Stimulated activated CD4-positive, alpha-beta T cell treated with anti-CD3 and anti-CD28 coated beads, Interleukin-1b, Interleukin-23, amount 100 ng/mL, for 48 hours (primary cell): ENCODE results near the gene PRKCH.

ENCODE experiments used
- DNase-seq: peaks from one replicate; pipeline ENCODE4 v3.0.0-alpha.2; 2020

The PRKCH gene

DNA sequence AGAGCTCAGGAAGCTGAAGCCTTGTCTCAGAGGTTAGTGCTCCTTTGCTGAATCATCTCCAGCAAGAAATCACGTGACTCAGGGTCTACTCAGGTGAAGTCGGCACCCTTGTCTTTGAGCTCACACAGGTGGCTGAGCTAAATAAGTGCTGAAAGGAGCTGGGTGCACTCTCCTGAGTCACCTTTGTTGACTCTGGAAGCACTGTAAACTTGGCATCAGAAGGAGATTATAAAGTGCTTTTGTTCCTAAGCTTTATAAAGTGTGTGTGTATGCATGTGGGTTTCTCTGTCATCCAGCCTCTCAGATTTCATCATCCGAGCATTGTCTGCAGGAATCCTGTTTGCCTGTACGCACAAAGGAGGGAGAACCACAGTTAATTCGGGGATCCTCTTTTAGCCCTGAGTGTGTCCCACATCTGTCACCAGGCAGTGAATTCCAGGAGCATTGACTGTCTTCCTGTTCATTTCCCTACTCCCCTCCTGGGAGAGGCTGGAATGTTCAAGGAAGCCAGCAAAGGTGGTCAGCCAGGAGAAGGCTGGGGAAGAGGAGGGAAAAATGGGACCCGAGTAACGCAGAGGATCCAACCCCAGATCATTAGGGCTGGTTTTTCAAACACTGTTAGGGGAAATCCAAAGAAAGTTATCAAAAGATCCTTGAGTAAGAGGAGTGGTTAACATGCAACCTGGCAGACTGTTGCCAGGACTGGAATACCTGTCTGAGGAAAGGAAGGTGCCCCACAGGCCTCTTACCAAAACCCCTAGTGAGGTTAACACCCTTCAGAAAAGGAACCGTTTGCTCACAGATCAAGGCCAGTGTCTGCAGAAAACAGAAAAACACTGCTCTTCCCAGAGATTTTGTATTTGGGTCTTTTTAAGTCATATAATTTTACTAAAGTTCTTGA lies 216.4 kb downstream of the PRKCH start:
- peak; percentile 66 for DNase-seq

DNA sequence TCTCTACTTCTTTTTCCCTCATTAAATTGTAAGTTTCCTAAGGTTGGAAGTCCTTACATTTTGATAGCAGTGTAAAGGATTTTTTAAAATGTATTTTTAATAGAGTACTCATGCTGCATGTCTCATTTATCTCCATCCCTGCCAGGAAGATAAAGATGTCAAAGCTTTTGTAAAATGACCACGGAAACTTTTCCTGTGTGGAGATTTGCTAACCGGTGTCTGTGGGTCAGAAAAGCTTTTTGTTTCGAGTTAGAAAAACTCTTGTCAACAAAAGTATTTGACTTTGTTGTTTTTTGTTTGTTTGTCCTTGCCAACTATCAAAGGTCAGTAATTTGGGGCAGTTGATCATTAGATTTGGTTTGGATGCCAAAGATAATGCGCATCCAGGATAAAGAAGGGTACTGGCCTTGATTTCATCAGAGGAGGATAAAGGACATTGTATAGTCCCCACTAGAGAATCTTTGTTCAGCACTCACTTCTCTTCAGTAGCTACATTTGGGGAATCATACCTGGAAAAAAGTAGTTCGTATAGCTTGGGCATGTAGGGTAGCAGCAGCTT lies 217.2 kb downstream of the PRKCH start:
- no peak for DNase-seq

GRCh38 chr14:61539631-61540030 lies 218.3 kb downstream of the PRKCH start:
- DNase-seq = no peak

DNA sequence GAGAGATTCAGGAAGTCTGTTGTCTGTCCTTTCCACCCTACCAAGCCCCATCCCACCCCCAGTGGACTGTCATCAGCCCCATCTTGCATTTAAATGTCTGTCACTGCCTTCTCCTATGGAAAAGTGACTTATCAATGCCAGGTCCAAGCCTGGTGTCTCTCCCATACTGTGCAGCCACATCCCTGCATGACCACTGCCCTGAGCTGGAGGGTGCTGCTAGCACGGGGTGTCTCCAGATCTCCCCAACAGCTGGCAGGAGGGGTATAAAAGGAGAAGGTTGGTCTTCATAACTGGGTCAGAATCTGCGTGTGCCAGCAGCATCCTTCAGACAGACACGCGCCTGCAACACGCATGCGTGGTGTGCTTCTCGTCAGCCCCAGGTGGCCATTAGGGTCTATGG lies 219.6 kb downstream of the PRKCH start:
- DNase-seq = no peak

DNA sequence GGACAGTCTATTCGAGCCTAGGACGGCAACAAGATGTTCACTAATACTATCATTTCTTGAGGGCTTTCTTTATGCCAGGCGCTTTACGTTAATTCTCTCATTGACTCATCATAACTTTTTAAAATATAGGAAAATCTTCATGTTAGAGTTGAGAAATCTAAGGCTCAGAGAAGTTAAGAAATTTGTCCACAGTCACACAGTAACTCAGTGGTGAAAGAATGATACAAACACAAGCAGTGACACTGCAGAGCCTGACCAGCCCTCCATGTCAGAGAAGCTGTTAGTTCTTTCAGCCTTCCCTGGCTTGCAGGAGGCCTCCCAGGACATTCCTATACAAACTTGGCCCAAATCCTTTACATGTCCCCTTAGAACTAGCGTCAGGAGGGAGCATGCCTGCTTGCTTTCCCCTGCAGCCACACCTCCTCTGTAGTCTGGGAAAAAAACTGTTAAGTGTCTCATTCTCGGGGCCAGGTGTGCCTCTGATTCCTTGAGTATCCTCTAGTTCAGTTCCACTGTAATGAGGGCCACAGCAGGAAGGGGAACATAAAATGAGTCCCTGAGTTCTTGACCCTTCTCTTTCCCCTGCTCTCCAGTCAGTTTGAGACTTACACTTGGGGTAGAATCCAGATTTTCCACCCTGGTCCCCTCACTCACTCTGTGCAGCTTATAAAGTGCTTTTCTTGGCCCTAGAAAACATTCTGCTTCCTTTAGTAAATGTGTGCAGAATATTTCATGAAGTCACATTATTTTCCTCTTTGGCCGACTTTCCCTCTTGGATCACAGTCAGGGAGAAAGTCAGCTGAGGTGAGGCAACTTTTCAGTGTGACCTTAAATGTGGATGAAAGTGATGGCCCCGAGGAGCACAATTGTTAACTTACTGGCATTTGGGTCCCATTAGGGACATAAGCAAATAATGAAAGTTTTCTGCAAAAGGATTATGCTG lies 221.7 kb downstream of the PRKCH start:
- no peak for DNase-seq

DNA sequence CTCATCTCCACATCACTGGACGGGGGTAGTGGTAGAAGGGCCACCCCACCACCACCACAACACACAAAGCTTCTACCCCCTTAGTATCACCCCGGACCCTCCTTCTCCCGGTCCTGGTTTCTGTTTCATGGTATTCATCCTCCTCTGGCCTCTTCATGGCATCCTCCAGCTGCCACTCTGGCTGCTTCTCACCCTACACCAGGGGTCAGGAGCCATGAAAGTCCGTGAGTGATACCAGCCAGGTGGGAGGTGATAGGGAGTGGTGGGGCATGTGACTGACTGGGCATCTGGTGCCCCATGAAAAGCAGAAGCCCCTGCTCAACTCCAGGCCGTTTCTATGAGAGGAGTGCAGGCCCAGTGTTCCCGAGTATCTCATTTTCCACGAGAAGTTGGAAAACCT lies 222.6 kb downstream of the PRKCH start:
- no peak for DNase-seq

DNA sequence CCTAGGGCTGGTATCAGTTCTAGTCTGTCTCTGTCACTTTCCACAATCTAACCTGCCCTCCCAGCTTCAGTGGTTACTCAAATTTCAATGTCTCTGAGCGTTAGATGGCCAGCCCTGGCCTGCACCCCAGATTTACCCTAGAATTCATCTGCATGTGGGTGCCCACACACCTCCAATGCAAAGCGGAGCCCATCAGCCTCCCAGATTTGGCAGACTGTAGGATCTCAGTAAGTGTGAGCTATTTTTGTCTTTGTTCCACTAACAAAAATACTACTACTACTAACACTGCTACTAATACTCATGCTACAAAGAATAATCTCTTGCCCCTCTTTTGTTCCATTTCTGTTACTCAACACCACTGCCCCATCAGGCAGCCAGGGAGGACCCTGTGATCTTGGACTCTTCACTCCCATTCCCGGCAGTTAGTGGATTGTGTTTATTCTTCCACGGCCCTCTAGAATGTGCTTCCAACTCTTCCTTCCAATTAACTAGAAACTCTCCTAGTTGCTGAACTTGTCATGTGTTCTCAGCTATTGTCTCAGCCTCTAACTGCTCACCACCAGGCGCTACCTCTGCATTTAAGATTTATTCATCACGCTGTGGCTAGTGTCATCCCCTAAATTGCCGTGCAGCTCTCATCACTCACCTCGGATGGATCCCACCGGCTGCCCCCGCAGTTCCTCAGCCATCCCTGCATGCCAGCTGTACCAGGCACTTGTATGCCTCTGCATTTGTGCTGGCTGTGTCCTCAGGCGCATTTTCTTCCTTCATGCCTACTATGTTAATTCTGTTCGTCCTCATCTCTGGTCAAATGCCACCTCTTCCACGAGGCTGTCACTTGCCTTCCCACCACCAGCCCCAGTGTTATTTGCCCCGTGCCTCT lies 223.3 kb downstream of the PRKCH start:
- no peak for DNase-seq

- DNase-seq = no peak
These were observed 224.5 kb downstream of the PRKCH start for GRCh38 chr14:61545726-61546455.

GRCh38 chr14:61547186-61548069 lies 226.0 kb downstream of the PRKCH start:
- no peak for DNase-seq

DNA sequence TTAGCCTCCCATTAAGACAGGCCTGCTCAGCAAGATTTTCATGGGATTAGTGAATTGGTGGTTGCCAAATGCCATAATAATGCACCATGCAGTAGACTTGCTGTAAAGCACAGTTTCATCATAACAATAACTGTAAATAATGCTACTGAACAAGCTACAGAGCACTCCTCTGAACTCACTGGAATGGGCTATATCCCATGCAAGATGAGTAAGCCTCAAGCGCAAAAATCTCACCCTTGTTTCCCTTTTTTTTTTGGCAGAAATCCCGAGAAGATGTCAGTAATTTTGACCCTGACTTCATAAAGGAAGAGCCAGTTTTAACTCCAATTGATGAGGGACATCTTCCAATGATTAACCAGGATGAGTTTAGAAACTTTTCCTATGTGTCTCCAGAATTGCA lies 228.0 kb downstream of the PRKCH start:
- no peak for DNase-seq

DNA sequence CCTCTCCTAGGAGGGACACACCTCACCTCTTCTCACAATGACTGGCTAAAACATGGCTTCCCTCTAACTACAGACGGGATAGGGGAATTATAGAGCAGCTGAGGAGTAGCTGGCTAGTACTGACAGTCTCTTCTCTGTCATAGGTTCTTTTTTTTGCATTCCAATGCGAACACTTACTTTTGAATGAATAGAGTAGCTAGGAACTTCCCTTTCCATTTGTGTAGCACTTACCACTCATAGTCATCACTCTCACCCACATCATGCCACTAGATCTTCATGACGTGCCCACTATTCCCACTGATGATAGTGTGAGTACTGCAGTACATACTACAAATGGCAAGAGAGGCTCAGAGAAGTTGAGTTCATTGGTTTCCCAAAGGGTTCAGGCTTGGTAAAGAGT lies 230.0 kb downstream of the PRKCH start:
- DNase-seq = no peak

DNA sequence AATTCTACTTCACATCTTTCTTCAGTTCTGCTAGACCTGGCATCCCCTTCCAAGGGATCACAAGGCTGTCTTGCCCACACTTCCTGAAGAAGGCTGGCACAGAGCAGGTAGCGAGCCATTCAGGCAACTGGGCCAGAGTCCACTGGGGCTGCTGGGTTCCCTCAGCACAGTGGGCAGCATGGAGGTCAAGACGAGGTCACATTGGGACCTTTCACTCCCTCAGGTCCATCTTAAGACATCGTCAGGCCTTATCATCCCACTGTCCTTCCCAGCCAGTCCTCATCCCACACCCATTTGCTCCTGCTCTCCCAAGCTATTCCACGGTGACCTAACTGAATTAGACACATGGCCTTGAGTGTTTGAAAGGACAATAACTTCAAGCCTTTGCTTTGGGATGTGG lies 230.9 kb downstream of the PRKCH start:
- DNase-seq = no peak

DNA sequence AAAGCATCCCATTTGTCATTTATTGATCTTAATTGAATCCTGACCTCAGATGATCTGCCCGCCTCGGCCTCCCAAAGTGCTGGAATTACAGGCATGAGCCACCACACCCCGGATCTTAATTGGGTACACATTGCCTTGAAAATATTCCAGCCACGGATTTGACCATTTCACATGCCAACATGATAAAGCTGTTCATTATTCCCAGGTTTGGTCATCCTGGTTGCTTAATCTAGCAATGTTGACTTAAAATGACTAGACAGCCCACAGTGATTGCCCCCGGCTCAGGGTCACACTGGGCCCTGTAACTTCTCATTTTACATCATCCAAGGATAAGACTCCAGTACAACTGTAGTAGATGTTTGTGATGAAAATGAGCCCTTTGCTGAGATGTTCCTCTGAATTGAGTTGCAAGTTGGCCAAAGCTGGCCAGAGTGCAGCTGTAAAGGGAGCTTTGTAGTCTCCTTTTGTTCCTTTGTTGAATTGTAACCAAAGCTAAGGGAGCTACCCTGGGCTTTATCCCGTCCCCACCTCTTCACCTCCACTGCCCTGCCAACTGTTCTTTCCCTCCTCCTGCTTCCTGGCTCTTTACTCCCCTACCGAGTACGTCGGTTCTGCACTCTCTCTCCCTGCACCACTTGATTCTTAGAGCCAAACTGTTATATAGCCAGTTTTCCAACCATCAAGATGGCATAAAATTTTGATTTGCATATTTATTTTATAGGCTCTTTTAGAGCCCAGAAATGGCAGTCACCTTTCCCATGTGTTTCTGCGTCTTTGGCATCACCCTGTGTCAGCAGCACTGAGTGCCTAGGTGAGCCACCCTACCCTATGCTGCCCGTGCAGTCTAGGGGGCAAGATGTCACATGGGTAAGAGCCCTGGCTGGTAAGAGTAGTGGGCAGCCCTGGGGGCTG lies 232.6 kb downstream of the PRKCH start:
- DNase-seq = no peak

GRCh38 chr14:61555056-61555838 lies 233.9 kb downstream of the PRKCH start:
- DNase-seq = no peak

GRCh38 chr14:61556455-61556854 lies 235.1 kb downstream of the PRKCH start:
- no peak for DNase-seq

GRCh38 chr14:61557262-61557661 lies 235.9 kb downstream of the PRKCH start:
- DNase-seq = no peak

DNA sequence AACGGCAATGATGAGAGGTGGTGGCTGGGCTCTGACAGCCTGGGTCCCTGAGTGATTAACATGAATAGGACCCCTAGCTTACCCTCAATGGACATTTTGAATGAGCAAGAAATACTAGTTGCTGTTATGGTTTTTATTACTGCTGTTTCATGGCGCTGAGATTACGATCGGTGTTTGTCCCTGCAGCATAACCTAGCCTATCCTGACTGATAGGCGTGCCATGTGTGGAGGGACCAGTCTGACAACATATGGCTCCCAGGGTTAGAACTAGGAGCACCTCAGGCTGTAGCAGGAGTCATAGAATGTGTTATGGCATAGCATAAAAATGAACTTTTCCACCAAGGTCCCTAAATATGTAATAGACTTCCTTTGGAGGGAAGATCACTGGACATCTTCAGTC lies 236.5 kb downstream of the PRKCH start:
- DNase-seq = no peak

DNA sequence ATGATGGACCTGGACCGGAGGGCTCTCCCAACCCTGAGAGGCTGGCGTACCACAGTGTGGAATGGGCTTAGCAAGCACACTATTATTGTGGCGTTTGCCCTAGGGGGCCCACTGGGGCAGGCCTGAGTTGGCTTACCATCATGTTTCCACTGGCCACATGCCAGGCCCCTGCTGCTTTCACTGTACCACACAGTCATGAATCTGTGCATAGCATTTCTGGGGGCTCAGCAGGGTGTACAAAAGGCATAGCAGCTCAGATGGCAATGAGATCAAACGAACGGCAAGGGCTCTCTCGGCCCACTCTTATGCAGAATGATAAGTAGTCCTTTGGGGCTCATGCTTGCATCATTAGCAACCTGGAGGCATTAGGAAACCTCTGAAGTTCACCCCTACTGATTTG lies 236.9 kb downstream of the PRKCH start:
- no peak for DNase-seq
